GM12891 (cell line): Measurements from ENCODE around the gene ITPR1.

ENCODE experiments used
- DNase-seq: peaks from one replicate; pipeline ENCODE4 v3.0.0; 2011; ENCODE audit warnings: low spot score; ENCODE audit not compliant: insufficient read length
- FAIRE-seq: peaks from 2 replicates; lab custom pipeline; 2011; peaks lifted over from hg19 to GRCh38; lab: Jason Lieb, UNC
- PAX5 ChIP-seq: IDR thresholded peaks from 2 replicates; pipeline ENCODE4 v1.6.1; 2011; ENCODE audit warnings: low read length, moderate library complexity, mild to moderate bottlenecking; ENCODE audit not compliant: insufficient read depth, severe bottlenecking
- POLR2A ChIP-seq: IDR thresholded peaks from 2 replicates; pipeline ENCODE4 v1.6.1; 2011; ENCODE audit warnings: low read depth, low read length, control low read depth
- POLR2AphosphoS5 ChIP-seq: IDR thresholded peaks from 2 replicates; pipeline ENCODE4 v1.6.1; 2011; ENCODE audit warnings: low read depth, low read length, control low read depth
- POU2F2 ChIP-seq: IDR thresholded peaks from 2 replicates; pipeline ENCODE4 v1.6.1; 2011; ENCODE audit warnings: low read depth, mild to moderate bottlenecking, control low read depth, low read length, moderate library complexity
- SPI1 ChIP-seq: IDR thresholded peaks from 2 replicates; pipeline ENCODE4 v1.6.1; 2011; ENCODE audit warnings: low read depth, low read length, control low read depth
- TAF1 ChIP-seq: IDR thresholded peaks from 2 replicates; pipeline ENCODE4 v1.6.1; 2011; ENCODE audit warnings: low read depth, low read length, control low read depth

Gene ITPR1

DNA sequence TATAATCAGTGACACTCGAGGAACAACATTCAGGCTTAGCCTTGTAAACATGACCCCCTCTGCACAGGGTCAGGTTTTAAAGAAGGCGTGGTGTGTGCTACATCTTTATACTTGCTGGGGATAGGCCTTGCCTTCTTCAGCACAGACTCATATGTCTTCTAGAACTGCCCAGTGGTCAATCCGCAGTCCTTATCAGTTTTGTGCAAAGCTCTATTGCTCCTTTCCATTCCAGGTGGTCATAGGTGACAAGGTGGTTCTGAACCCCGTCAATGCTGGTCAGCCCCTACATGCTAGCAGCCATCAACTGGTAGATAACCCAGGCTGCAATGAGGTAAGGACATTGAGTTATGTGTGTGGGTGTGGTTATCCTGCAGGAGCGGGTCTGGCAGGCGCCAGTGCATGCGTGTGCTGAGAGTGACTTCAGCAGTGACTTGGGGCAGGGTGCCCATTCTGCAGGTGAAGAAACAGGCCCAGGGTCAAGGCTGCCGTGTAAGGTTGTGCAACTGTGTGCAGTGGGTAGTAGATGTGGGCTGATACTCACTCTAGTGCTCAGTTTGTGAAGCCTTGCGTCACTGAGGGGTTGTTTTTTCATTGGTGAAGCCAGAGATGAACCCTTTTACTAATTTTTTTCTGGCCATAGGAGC, 150.9 kb downstream of the ITPR1 start:
- DNase-seq (no peak), FAIRE-seq (peak; percentile 50)
- TF ChIP-seq POLR2AphosphoS5 (no peak), SPI1 (no peak), TAF1 (no peak), PAX5 (no peak), POLR2A (no peak), POU2F2 (no peak)

- DNase-seq: no peak
- TF ChIP-seq POLR2AphosphoS5 (no peak), PAX5 (no peak), SPI1 (no peak), POU2F2 (no peak), TAF1 (no peak), POLR2A (no peak)
- FAIRE-seq: no peak
Measured at GRCh38 chr3:4644951-4645350, 151.8 kb downstream of the ITPR1 start.

- DNase-seq: no peak
- no peak for FAIRE-seq
Measured at GRCh38 chr3:4645468-4645867, 152.3 kb downstream of the ITPR1 start.

DNA sequence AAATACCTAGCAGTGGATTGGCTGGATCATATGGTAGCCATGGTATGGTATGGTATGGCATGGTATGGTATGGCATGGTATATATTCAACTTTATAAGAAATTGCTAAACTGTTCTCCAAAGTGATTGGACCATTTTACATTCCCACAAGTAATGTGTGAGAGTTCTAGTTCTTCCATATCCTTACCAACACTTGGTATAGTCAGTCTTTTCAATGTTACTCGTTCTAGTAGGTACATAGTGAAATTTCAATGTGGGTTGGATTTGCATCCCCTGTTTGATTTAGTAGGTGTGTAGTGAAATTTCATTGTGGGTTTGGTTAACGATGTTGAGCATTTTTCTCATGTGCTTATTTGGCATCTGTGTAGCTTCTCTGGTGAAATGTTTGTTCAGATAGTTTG, 154.3 kb downstream of the ITPR1 start:
- FAIRE-seq: no peak
- TF ChIP-seq POU2F2 (no peak), POLR2AphosphoS5 (no peak), TAF1 (no peak), POLR2A (no peak), SPI1 (no peak), PAX5 (no peak)

More at GRCh38 chr3:4645468-4645867, 152.3 kb downstream of the ITPR1 start:
- TF ChIP-seq PAX5 (no peak), TAF1 (no peak), SPI1 (no peak)

DNA sequence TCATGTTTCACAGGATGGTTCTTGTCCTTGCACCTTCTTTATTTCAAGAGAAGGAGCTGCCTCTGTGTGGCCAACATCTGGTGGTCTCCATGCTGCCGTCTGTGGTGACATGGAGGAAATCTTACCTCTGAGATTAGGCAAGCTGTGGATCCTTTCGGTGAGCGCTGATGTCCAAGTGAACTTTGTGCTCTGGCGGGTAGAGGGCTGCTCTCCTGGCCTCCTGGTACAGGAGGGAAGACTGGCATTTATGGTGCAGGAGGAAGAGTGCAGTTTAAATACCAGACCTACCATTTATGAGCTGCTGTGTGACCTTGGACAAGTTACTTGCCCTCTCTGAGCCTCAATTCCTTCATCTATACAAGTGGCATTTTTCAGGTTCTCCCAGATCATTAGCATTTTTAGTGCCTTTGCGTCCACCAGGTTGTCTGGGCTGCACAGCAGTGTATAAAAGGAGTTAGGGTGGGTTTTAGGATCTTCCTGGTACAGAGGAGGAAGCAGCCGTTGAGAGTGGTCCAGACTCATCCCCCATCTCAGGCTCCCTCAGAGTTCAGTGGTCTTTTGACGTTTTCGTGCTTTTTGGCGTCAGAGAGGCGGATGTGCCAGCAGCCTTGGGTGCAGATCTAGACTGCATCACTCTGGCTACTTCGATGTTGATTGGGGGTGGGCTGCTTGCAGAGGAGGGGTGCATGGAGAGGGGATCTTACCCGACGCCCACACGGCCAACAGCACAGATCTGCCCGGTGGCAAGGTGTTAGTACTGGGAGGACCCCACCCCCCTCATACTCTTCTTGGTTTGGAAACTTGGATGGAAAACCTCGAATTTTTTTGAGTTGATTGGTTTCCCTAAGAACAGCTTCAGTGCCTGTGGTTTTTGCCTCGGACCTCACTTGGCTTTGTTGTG, 162.2 kb downstream of the ITPR1 start:
- no peak for DNase-seq
- FAIRE-seq: no peak
- TF ChIP-seq POU2F2 (no peak), POLR2A (no peak), PAX5 (no peak), TAF1 (no peak), SPI1 (no peak), POLR2AphosphoS5 (no peak)

More for the DNA sequence above, 154.3 kb downstream of the ITPR1 start:
- DNase-seq: no peak

GRCh38 chr3:4656059-4656458, 162.9 kb downstream of the ITPR1 start:
- TF ChIP-seq POLR2A: no peak
- TF ChIP-seq POU2F2: no peak
- no peak for TF ChIP-seq POLR2AphosphoS5
- no peak for TF ChIP-seq TAF1
- TF ChIP-seq SPI1: no peak
- TF ChIP-seq PAX5: no peak
- DNase-seq (peak; percentile 24), FAIRE-seq (no peak)

GRCh38 chr3:4656626-4657328, 163.6 kb downstream of the ITPR1 start:
- DNase-seq: no peak
- FAIRE-seq: no peak
- TF ChIP-seq TAF1: no peak
- no peak for TF ChIP-seq PAX5
- TF ChIP-seq POU2F2: no peak
- TF ChIP-seq POLR2AphosphoS5: no peak
- no peak for TF ChIP-seq POLR2A
- no peak for TF ChIP-seq SPI1

DNA sequence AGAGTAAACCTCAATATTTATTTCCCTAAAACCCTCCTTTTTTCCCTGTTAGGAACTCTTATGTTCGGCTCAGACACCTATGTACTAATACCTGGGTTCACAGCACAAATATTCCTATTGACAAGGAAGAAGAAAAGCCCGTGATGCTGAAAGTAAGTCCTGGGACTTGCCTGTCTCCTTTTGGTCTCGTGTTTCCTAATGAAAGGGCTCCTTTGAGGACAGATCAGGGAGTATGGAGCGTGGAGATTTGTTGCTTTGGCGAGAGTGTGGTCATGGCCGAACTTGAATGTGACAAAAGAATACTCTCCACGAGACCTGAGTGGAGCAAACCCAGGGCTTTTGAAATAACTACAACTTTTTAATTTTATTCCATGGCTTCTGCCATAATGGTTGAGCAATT, 167.8 kb downstream of the ITPR1 start:
- no peak for TF ChIP-seq POLR2AphosphoS5
- TF ChIP-seq POU2F2: no peak
- no peak for FAIRE-seq
- no peak for DNase-seq

- no peak for TF ChIP-seq SPI1
- DNase-seq: no peak
- FAIRE-seq: no peak
Measured at GRCh38 chr3:4664412-4664811, 171.3 kb downstream of the ITPR1 start.

GRCh38 chr3:4665197-4665596, 172.0 kb downstream of the ITPR1 start:
- DNase-seq (no peak), FAIRE-seq (no peak)
- no peak for TF ChIP-seq SPI1
